Measurements from ENCODE around the gene GRIN2A. TPM values are rescaled to one million over a fixed set of nuclear protein-coding genes. Genes with fewer than 3 reads are reported as not detected.

Gene GRIN2A
- total and polyA plus RNA-seq, 2 of the 13 experiments (the other 11 are each of a cell fraction or from before 2014, with no cell fraction given) = not detected

GRCh38 chr16:10180771-10181163 lies 1.5 kb downstream of the GRIN2A start:
- FAIRE-seq (peak; percentile 50), ATAC-seq (peak; percentile 89), DNase-seq (ENCODE audit: low spot score) (peak; percentile 57)
- Histone ChIP-seq H4K20me1 (ENCODE audit: insufficient read depth, low read length) (no peaks in the 10 kb centered on the region), H3K27me3 (ENCODE audit: control insufficient read depth in 1 of 2, insufficient read depth in 2 of 2, low read length in 2 of 2) (peaks cover 18 to 38% of the 10 kb centered on the region in 2 experiments), H2AFZ (ENCODE audit: low read length) (no peak overlapping the region), H3K4me1 (ENCODE audit: insufficient read depth, low read length) (peaks cover 8% of the 10 kb centered on the region), H3K4me2 (ENCODE audit: low read depth, low read length) (peak overlapping the region; percentile 34; the same call in 1 of the 2 replicates), H3K4me3 (replicated peaks in 1 of 3; ENCODE audit: insufficient read depth in 1 of 3, low read depth in 2 of 3, low read length in 3 of 3) (peak overlapping the region in 1 of 3 experiments; percentile 9; a peak in 1 of 6 replicates), H3K27ac (ENCODE audit: extremely low read length, insufficient read depth, low read length) (no peak overlapping the region), H3K36me3 (replicated peaks in 1 of 2; ENCODE audit: control insufficient read depth in 1 of 2, insufficient read depth in 2 of 2, low read length in 2 of 2) (no peaks in the 10 kb centered on the region), H3K9ac (ENCODE audit: insufficient read depth, low read depth, low read length) (no peak overlapping the region), H3K79me2 (ENCODE audit: insufficient read depth, low read length) (no peaks in the 10 kb centered on the region), H3K9me3 (ENCODE audit: low read length) (no peaks in the 10 kb centered on the region)
- CTCF ChIA-PET (ENCODE audit: low intra/inter-chr PET ratio, low total read pairs) = interaction anchor here (0.7 to 4.2 kb wide), 6 partner anchors 343 to 1020 kb away, joined by 3 to 36 read pairs (median 19); no protein-coding TSS in a partner anchor
- BruUV-seq (replicated peaks) = no TSS peak
- in situ Hi-C loops (cut with HindIII; ENCODE audit: extremely low pct_ligation_motif_present, low pct_unique_long_range_greater_than_20kb) (loop anchor here (5.0 kb wide), 3 partner anchors 528 to 1018 kb away; no protein-coding TSS in a partner anchor), intact Hi-C loops (cut with micrococcal nuclease; ENCODE audit: unreplicated experiment) (loop anchor here (1.0 to 2.0 kb wide), 2 partner anchors 702 to 922 kb away; no protein-coding TSS in a partner anchor)
- POLR2A ChIA-PET = no interaction called here
- 16% methylated on average over 24 of the region's 24 CpGs for WGBS (ENCODE audit: low lambda C conversion rate)
- TF ChIP-seq SP1 (IDR thresholded peaks at IDR 0.05) = no peak
- no peak for TF ChIP-seq SP1 (CRISPR knock-in tag; IDR thresholded peaks at IDR 0.05)
- TF ChIP-seq HNRNPK (IDR thresholded peaks at IDR 0.05; ENCODE audit: low read depth, low read length, poor library complexity, severe bottlenecking) = peak; percentile 64
- peak; percentile 65; the same call in 1 of the 2 replicates for TF ChIP-seq EED (CRISPR knock-in tag; IDR thresholded peaks at IDR 0.05)
- no peak for TF ChIP-seq ZFP37 (CRISPR knock-in tag; IDR thresholded peaks at IDR 0.05; ENCODE audit: borderline replicate concordance)
- peak; percentile 96 for TF ChIP-seq ZNF574 (CRISPR knock-in tag; IDR thresholded peaks at IDR 0.05)
- TF ChIP-seq ATF4 (CRISPR knock-in tag; IDR thresholded peaks at IDR 0.05) = no peak
- TF ChIP-seq KLF12 (CRISPR knock-in tag; IDR thresholded peaks at IDR 0.05; ENCODE audit: borderline replicate concordance) = no peak
- TF ChIP-seq MAZ (IDR thresholded peaks at IDR 0.05; ENCODE audit: borderline replicate concordance, low read depth, low read length) = peak; percentile 74; the same call in 1 of the 2 replicates
- no peak for TF ChIP-seq MAZ (CRISPR knock-in tag; IDR thresholded peaks at IDR 0.05; ENCODE audit: low read depth)
- no peak for TF ChIP-seq ZKSCAN1 (IDR thresholded peaks at IDR 0.05; ENCODE audit: low read length)
- TF ChIP-seq ZNF225 (CRISPR knock-in tag; IDR thresholded peaks at IDR 0.05) = 0 out of 2 replicates have a peak, but pooled peaks have one; percentile 11
- no peak for TF ChIP-seq ZNF678 (CRISPR knock-in tag; IDR thresholded peaks at IDR 0.05)
- TF ChIP-seq SRY (CRISPR knock-in tag; IDR thresholded peaks at IDR 0.05) = 0 out of 2 replicates have a peak, but pooled peaks have one; percentile 39
- TF ChIP-seq KLF9 (CRISPR knock-in tag; IDR thresholded peaks at IDR 0.05; ENCODE audit: low read depth) = no peak
- peak; percentile 83 for TF ChIP-seq CTCF (CRISPR knock-in tag; IDR thresholded peaks at IDR 0.05)
- TF ChIP-seq HNF1B (CRISPR knock-in tag; IDR thresholded peaks at IDR 0.05) = 0 out of 2 replicates have a peak, but pooled peaks have one; percentile 2

Data from HepG2 (cell line).